ENCODE measurements around the gene GRM3.

The GRM3 gene

DNA sequence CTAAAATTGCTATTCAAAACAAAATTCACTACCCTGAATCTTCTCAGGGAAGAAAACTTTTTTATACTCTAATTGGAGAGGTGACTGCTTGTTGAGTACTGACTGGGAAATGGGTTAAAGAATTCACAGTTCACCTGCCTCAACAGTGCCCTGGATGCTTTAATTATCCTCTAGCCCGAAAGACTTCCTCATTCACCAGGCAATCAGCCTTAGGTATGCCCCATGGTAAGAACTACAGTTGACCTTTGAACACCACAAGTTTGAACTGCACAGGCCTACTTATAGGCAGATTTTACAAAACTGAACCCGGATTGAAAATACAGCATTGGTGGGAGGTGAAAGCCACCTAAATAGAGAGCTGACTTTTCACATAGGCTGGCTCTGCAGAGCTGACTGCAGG lies 240.4 kb downstream of the GRM3 start:
- in situ Hi-C loops (cut with HindIII; ENCODE audit: low sequenced_read_pairs) = no loop called here

DNA sequence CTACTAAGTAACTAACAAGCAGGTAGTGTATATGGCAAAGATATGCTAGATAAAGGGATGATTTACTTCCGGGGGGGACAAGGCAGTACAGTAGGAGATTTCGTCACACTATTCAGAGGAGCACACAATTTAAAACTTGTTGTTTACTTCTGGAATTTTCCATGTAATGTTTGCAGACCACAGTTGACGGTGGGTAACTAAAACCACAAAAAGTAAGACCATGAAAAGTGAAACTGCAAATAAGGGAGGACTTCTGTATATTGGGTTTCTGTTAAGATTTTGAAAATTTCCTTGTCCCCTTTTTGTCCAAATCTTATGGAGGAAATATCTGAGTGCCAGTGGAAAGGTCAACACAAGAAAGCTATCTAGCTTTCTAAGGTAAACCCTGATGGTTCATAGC lies 245.8 kb downstream of the GRM3 start:
- in situ Hi-C loops (cut with HindIII; ENCODE audit: low sequenced_read_pairs) = no loop called here

GRCh38 chr7:86898171-86898570 lies 254.5 kb downstream of the GRM3 start:
- in situ Hi-C loops (cut with HindIII; ENCODE audit: low sequenced_read_pairs) = no loop called here

DNA sequence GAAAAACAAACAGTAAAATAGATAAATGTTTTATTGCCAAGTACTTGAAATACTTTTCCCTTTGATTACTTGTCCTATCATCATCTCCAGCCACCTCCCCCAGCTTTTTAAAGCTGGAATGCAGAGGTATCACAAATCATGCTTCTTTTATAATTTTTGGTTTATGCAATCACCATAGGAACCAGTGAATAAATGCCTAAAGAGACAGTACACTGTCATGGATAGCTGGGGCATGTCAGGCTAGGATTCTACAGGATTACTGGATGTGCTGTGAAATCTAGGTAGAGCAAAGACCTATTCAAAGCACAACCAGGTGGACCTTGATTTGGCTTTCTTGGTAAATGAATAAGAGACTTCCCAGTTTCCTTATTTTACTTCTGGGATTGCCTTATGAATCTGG lies 257.2 kb downstream of the GRM3 start:
- in situ Hi-C loops (cut with HindIII; ENCODE audit: low sequenced_read_pairs) = no loop called here

- in situ Hi-C loops (cut with HindIII; ENCODE audit: low sequenced_read_pairs) = no loop called here
These were observed 261.5 kb downstream of the GRM3 start for GRCh38 chr7:86904949-86905834.

DNA sequence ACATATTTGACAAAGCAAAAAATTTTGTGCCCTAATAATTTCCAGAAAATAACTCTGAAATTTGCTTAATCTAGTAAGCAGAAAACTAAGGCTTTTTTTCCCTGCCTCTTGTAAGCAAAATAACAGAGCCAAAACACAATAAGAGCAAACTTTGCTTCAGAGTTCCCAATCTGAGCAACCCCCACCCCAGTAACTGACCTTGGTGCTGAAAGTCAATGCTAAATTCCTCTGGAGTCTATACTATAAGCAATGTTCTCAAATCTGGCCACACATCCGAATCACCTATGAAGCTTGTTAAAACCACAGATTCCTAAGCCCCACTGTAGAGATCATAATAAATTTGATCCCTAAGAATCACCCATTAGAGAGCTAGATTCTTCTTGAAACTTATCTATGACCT lies 265.2 kb downstream of the GRM3 start:
- in situ Hi-C loops (cut with HindIII; ENCODE audit: low sequenced_read_pairs) = no loop called here

- in situ Hi-C loops (cut with HindIII; ENCODE audit: low sequenced_read_pairs) = no loop called here
These were observed 267.9 kb downstream of the GRM3 start for GRCh38 chr7:86911659-86912058.

GRCh38 chr7:86913709-86914108 lies 270.0 kb downstream of the GRM3 start:
- in situ Hi-C loops (cut with HindIII; ENCODE audit: low sequenced_read_pairs) = no loop called here
